RWPE2 (cell line): Measurements from ENCODE around the gene GRM4.

Experiments
- ATAC-seq: fragments of 200-7000 bp; cut with Tn5 transposase; 3 replicates; pipeline ENCODE4 v1.9.1; 2021; ENCODE audit warnings: low read depth
- DNase-seq: peaks from one replicate; pipeline ENCODE4 v3.0.0-alpha.2; 2020; ENCODE audit warnings: low spot score
- H3K27ac ChIP-seq: fragments of 450-650 bp; 2 replicates; pipeline ENCODE4 v1.5.1; 2017; ENCODE audit warnings: mild to moderate bottlenecking; ENCODE audit not compliant: poor library complexity, severe bottlenecking
- H3K27me3 ChIP-seq: fragments of 250-450 bp; sonication (Bioruptor Pico); 2 replicates; pipeline ENCODE4 v1.5.1; 2021; ENCODE audit warnings: mild to moderate bottlenecking, moderate library complexity; ENCODE audit not compliant: insufficient read depth, poor library complexity, severe bottlenecking
- H3K36me3 ChIP-seq: fragments of 250-450 bp; sonication (Bioruptor Pico); 2 replicates; pipeline ENCODE4 v1.5.1; 2020; ENCODE audit warnings: low read depth, mild to moderate bottlenecking, moderate library complexity
- H3K4me1 ChIP-seq: fragments of 250-450 bp; sonication (Bioruptor Pico); 2 replicates; pipeline ENCODE4 v1.5.1; 2021; ENCODE audit warnings: mild to moderate bottlenecking, moderate library complexity; ENCODE audit not compliant: insufficient read depth, poor library complexity, severe bottlenecking
- H3K4me3 ChIP-seq: fragments of 250-450 bp; sonication (Bioruptor Pico); 2 replicates; pipeline ENCODE4 v1.5.1; 2021; ENCODE audit warnings: mild to moderate bottlenecking, moderate library complexity; ENCODE audit not compliant: severe bottlenecking
- H3K9me3 ChIP-seq: fragments of 250-450 bp; sonication (Bioruptor Pico); 2 replicates; pipeline ENCODE4 v1.5.1; 2021; ENCODE audit warnings: mild to moderate bottlenecking, moderate library complexity; ENCODE audit not compliant: severe bottlenecking
- TF ChIP-seq, protein P1 (sequence below): fragments of 450-650 bp; IDR thresholded peaks from one replicate; pipeline ENCODE4 v1.5.1; 2017; ENCODE audit warnings: mild to moderate bottlenecking, moderate library complexity; ENCODE audit not compliant: poor library complexity, severe bottlenecking

The GRM4 gene

GRCh38 chr6:34061348-34061747 is 84.5 kb downstream of the GRM4 start:
- Histone ChIP-seq H3K27me3 (peaks cover 25% of the 10 kb centered on the region), H3K27ac (no peak overlapping the region), H3K9me3 (no peaks in the 10 kb centered on the region), H3K36me3 (no peaks in the 10 kb centered on the region), H3K4me1 (no peaks in the 10 kb centered on the region), H3K4me3 (no peak overlapping the region)
- DNase-seq (no peak), ATAC-seq (no peak)
- TF ChIP-seq, protein P1, sequence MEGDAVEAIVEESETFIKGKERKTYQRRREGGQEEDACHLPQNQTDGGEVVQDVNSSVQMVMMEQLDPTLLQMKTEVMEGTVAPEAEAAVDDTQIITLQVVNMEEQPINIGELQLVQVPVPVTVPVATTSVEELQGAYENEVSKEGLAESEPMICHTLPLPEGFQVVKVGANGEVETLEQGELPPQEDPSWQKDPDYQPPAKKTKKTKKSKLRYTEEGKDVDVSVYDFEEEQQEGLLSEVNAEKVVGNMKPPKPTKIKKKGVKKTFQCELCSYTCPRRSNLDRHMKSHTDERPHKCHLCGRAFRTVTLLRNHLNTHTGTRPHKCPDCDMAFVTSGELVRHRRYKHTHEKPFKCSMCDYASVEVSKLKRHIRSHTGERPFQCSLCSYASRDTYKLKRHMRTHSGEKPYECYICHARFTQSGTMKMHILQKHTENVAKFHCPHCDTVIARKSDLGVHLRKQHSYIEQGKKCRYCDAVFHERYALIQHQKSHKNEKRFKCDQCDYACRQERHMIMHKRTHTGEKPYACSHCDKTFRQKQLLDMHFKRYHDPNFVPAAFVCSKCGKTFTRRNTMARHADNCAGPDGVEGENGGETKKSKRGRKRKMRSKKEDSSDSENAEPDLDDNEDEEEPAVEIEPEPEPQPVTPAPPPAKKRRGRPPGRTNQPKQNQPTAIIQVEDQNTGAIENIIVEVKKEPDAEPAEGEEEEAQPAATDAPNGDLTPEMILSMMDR, result no peak

DNA sequence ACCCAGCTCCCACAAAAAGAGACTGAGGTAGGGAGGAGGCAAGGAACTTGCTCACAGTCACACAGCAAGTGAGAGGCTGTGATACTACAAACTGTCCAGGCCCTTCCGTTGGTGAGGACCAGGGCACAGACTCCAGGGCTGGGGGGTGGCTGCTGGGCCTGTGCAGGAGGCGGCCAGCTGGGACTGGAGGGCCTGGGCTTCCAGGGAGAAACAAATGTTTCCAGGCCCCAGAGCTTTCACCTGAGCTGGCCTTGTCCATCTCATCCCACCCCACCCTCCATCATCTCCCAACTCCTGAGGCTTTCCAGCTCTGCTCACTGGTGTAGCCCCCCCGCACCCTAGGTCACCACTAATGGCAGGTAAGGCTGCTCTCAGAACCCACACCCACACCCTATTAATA is 86.0 kb downstream of the GRM4 start:
- Histone ChIP-seq H3K27me3 (peaks cover 11% of the 10 kb centered on the region), H3K9me3 (no peaks in the 10 kb centered on the region), H3K27ac (no peak overlapping the region), H3K4me1 (no peaks in the 10 kb centered on the region), H3K4me3 (no peak overlapping the region), H3K36me3 (no peaks in the 10 kb centered on the region)
- ATAC-seq (no peak), DNase-seq (no peak)
- TF ChIP-seq, protein P1, result no peak

DNA sequence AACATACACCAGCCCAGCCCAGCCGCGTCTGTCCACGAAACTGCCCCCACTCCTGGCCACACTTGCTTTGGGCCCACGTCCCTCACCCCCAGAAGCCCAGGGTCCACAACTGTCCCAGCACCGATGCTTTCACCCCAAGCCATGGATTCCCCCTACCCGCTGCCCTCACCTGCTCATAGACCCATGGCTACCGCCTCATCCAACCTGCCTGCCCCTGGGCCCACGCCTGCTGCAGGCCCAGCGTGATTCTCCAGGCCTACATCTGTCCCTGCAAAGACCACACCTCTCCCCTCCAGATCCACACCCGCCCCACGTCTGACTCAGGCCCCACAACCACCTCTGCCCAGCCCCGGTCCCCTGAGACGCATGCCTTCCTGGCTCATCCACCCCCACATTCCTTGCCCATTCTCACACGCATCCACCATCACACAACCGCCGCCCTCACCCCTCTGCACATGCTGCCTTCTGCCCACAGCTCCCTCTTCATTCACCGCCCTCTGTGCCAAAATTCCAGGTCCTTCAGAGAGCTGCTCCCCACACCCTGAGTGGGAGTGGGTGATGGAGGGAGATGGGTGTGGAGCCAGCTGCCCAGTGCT is 86.7 kb downstream of the GRM4 start:
- Histone ChIP-seq H3K27ac (no peak overlapping the region), H3K9me3 (no peaks in the 10 kb centered on the region), H3K27me3 (peaks cover 6% of the 10 kb centered on the region), H3K36me3 (no peaks in the 10 kb centered on the region), H3K4me1 (no peaks in the 10 kb centered on the region), H3K4me3 (no peak overlapping the region)
- ATAC-seq, result no peak
- DNase-seq, result no peak
- TF ChIP-seq, protein P1, result no peak

GRCh38 chr6:34057790-34058189 is 88.1 kb downstream of the GRM4 start:
- H3K4me1 ChIP-seq, result no peaks in the 10 kb centered on the region
- DNase-seq (no peak), ATAC-seq (no peak)
- no peaks in the 10 kb centered on the region for H3K27me3 ChIP-seq
- TF ChIP-seq, protein P1, result no peak
- no peaks in the 10 kb centered on the region for H3K36me3 ChIP-seq
- no peaks in the 10 kb centered on the region for H3K9me3 ChIP-seq
- H3K4me3 ChIP-seq, result no peak overlapping the region
- H3K27ac ChIP-seq, result no peak overlapping the region

DNA sequence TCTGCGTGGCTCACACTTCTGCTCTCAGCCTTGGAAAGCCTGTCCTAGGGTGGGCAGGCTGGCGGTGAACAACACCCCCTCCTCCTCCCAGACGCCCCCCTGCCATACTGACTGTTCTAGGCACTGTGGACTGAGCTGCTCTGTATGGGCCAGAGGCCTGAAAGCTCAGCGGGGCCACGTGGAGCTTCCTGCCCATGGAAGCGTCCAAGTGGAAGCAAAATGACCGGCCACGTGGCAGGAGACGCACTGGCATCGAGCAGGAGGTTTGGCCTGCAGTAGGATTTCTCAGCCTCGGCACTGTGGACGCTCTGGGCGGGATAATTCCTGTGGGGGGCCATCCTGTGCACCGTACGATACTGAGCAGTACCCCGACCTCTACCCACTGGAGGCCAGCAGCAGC is 88.7 kb downstream of the GRM4 start:
- H3K9me3 ChIP-seq, result no peaks in the 10 kb centered on the region
- ATAC-seq (no peak), DNase-seq (no peak)
- no peak overlapping the region for H3K27ac ChIP-seq
- TF ChIP-seq, protein P1, result no peak
- no peak overlapping the region for H3K4me3 ChIP-seq
- no peaks in the 10 kb centered on the region for H3K36me3 ChIP-seq
- H3K27me3 ChIP-seq, result no peaks in the 10 kb centered on the region
- H3K4me1 ChIP-seq, result no peaks in the 10 kb centered on the region
